Common myeloid progenitor, CD34-positive (primary cell): Measurements from ENCODE around the gene LGALSL.

Experiments
- CTCF ChIA-PET: fragments of 350-600 bp; sonication (Branson Sonifier 250); formaldehyde crosslinking; loops from one replicate; lab custom pipeline; 2021; ENCODE audit warnings: antibody characterized with exemption; lab: Charles Lee
- POLR2A ChIA-PET: fragments of 350-600 bp; sonication (Branson Sonifier 250); formaldehyde crosslinking; loops from one replicate; lab custom pipeline; 2021; ENCODE audit warnings: antibody characterized with exemption; lab: Charles Lee
- DNase-seq, 3 donors: peaks; one replicate each; pipeline versions ENCODE4 v3.0.0 to v3.0.0-alpha.2; 2013
- H3K27ac ChIP-seq, 2 experiments: 1 replicate in 1 of 2; 2 replicates in 1 of 2; pipeline ENCODE4 v1.7.0; 2013; ENCODE audit warnings: inconsistent platforms in 2 of 2, low read length in 2 of 2, mild to moderate bottlenecking in 2 of 2, low read depth in 1 of 2, moderate library complexity in 1 of 2; ENCODE audit not compliant: severe bottlenecking in 2 of 2, insufficient read depth in 1 of 2, poor library complexity in 1 of 2
- H3K27me3 ChIP-seq, 5 experiments: replicated peaks in 2 of 5; 1 replicate in 3 of 5; 2 replicates in 2 of 5; pipeline versions ENCODE4 v1.6.1 to v1.7.0; 2013; ENCODE audit warnings: low read length in 4 of 5, mild to moderate bottlenecking in 2 of 5, moderate library complexity in 2 of 5, inconsistent platforms in 1 of 5; ENCODE audit not compliant: insufficient read depth in 5 of 5, control insufficient read depth in 4 of 5
- H3K36me3 ChIP-seq, 4 experiments: 1 replicate in 2 of 4; 2 replicates in 2 of 4; pipeline versions ENCODE4 v1.6.1 to v1.7.0; 2013; ENCODE audit warnings: low read length in 3 of 4, control low read depth in 1 of 4, mild to moderate bottlenecking in 1 of 4; ENCODE audit not compliant: control insufficient read depth in 4 of 4, insufficient read depth in 4 of 4
- H3K4me1 ChIP-seq, 4 experiments: 1 replicate in 3 of 4; 2 replicates in 1 of 4; pipeline versions ENCODE4 v1.6.1 to v1.7.1; 2013; ENCODE audit warnings: low read length in 3 of 4, mild to moderate bottlenecking in 3 of 4, control low read depth in 1 of 4, inconsistent platforms in 1 of 4, moderate library complexity in 1 of 4; ENCODE audit not compliant: control insufficient read depth in 4 of 4, insufficient read depth in 4 of 4; ENCODE audit errors: control extremely low read depth in 1 of 4
- H3K4me3 ChIP-seq, 7 experiments: 1 replicate in 4 of 7; 2 replicates in 3 of 7; pipeline versions ENCODE4 v1.5.1 to v1.7.0; 2013; ENCODE audit warnings: mild to moderate bottlenecking in 7 of 7, low read length in 6 of 7, moderate library complexity in 6 of 7, inconsistent platforms in 2 of 7, low read depth in 2 of 7, control low read depth in 1 of 7; ENCODE audit not compliant: insufficient read depth in 4 of 7, control insufficient read depth in 1 of 7; ENCODE audit errors: extremely low read depth in 1 of 7
- H3K9me3 ChIP-seq, 5 experiments: 1 replicate in 4 of 5; 2 replicates in 1 of 5; pipeline versions ENCODE4 v1.6.1 to v1.7.1; 2013; ENCODE audit warnings: low read length in 4 of 5, mild to moderate bottlenecking in 2 of 5, inconsistent platforms in 1 of 5, low read depth in 1 of 5, moderate library complexity in 1 of 5; ENCODE audit not compliant: control insufficient read depth in 4 of 5, insufficient read depth in 2 of 5; ENCODE audit errors: control extremely low read depth in 1 of 5
- WGBS: methylation state at CpG from one replicate; pipeline ENCODE4 v1.1.5; 2013; ENCODE audit not compliant: insufficient coverage; 5-methylcytosine and 5-hydroxymethylcytosine counted together

LGALSL gene

GRCh38 chr2:64477979-64478378 is 24.0 kb downstream of the LGALSL start:
- no peaks in the 10 kb centered on the region for H3K9me3 ChIP-seq
- WGBS = 93% methylated on average over 4 of the region's 4 CpGs
- no peaks in the 10 kb centered on the region for H3K27me3 ChIP-seq
- no peak overlapping the region for H3K4me3 ChIP-seq
- peaks cover 2 to 22% (median 17%) of the 10 kb centered on the region in 4 experiments for H3K4me1 ChIP-seq
- no peak for DNase-seq
- no peaks in the 10 kb centered on the region for H3K36me3 ChIP-seq
- H3K27ac ChIP-seq = no peak overlapping the region
- ChIA-PET CTCF (interaction anchor here (1.2 to 15.0 kb wide), 4 partner anchors 10 to 149 kb away, joined by 3 to 201 read pairs (median 9); no protein-coding TSS in a partner anchor), POLR2A (no interaction called here)

- WGBS = 100% methylated on average over 1 of the region's 3 CpGs
- peaks cover 2 to 18% (median 13%) of the 10 kb centered on the region in 4 experiments for H3K4me1 ChIP-seq
- no peak for DNase-seq
- H3K36me3 ChIP-seq = no peaks in the 10 kb centered on the region
- POLR2A ChIA-PET = no interaction called here
- no peaks in the 10 kb centered on the region for H3K9me3 ChIP-seq
- peaks cover 0 to 2% (median 0%) of the 10 kb centered on the region in 5 experiments for H3K27me3 ChIP-seq
- CTCF ChIA-PET = interaction anchor here (1.2 to 15.0 kb wide), 3 partner anchors 11 to 149 kb away, joined by 3 to 201 read pairs (median 4); no protein-coding TSS in a partner anchor
- no peak overlapping the region for H3K4me3 ChIP-seq
- no peak overlapping the region for H3K27ac ChIP-seq
Measured at GRCh38 chr2:64478502-64479230, 24.7 kb downstream of the LGALSL start.

- CTCF ChIA-PET = interaction anchor here (1.1 to 15.0 kb wide), 4 partner anchors 11 to 150 kb away, joined by 3 to 201 read pairs (median 5); no protein-coding TSS in a partner anchor
- peaks cover 0 to 2% (median 0%) of the 10 kb centered on the region in 5 experiments for H3K27me3 ChIP-seq
- no peak overlapping the region for H3K27ac ChIP-seq
- 97% methylated on average over 8 of the region's 10 CpGs for WGBS
- DNase-seq = no peak
- no peaks in the 10 kb centered on the region for H3K36me3 ChIP-seq
- peaks cover 2 to 10% (median 5%) of the 10 kb centered on the region in 4 experiments for H3K4me1 ChIP-seq
- no peaks in the 10 kb centered on the region for H3K9me3 ChIP-seq
- POLR2A ChIA-PET = no interaction called here
- no peak overlapping the region for H3K4me3 ChIP-seq
Measured at GRCh38 chr2:64479259-64480117, 25.5 kb downstream of the LGALSL start.

- POLR2A ChIA-PET = no interaction called here
- no peaks in the 10 kb centered on the region for H3K9me3 ChIP-seq
- H3K36me3 ChIP-seq = no peaks in the 10 kb centered on the region
- no peak overlapping the region for H3K4me3 ChIP-seq
- H3K4me1 ChIP-seq = no peaks in the 10 kb centered on the region
- H3K27me3 ChIP-seq = peaks cover 0 to 12% (median 0%) of the 10 kb centered on the region in 5 experiments
- 97% methylated on average over 3 of the region's 5 CpGs for WGBS
- no peak for DNase-seq
- CTCF ChIA-PET = interaction anchor here (0.6 to 15.0 kb wide), 6 partner anchors 11 to 152 kb away, joined by 3 to 201 read pairs (median 4); no protein-coding TSS in a partner anchor
- no peak overlapping the region for H3K27ac ChIP-seq
Measured at GRCh38 chr2:64481665-64482064, 27.7 kb downstream of the LGALSL start.

- CTCF ChIA-PET = interaction anchor here (0.8 to 15.0 kb wide), 7 partner anchors 8 to 153 kb away, joined by 3 to 201 read pairs (median 4); no protein-coding TSS in a partner anchor
- no peaks in the 10 kb centered on the region for H3K4me1 ChIP-seq
- POLR2A ChIA-PET = no interaction called here
- H3K9me3 ChIP-seq = no peaks in the 10 kb centered on the region
- no peaks in the 10 kb centered on the region for H3K36me3 ChIP-seq
- DNase-seq = no peak
- 100% methylated on average over 1 of the region's 1 CpG for WGBS
- H3K27ac ChIP-seq = no peak overlapping the region
- H3K4me3 ChIP-seq = no peak overlapping the region
- H3K27me3 ChIP-seq = peaks cover 0 to 16% (median 0%) of the 10 kb centered on the region in 5 experiments
Measured at GRCh38 chr2:64482243-64482642, 28.3 kb downstream of the LGALSL start.

GRCh38 chr2:64482765-64483504 is 29.0 kb downstream of the LGALSL start:
- H3K4me1 ChIP-seq = no peaks in the 10 kb centered on the region
- CTCF ChIA-PET = interaction anchor here (0.8 to 15.0 kb wide), 8 partner anchors 9 to 154 kb away, joined by 3 to 201 read pairs (median 4); no protein-coding TSS in a partner anchor
- H3K9me3 ChIP-seq = no peaks in the 10 kb centered on the region
- POLR2A ChIA-PET = no interaction called here
- peak in 1 of 3 donors; percentile 19 for DNase-seq
- H3K36me3 ChIP-seq = no peaks in the 10 kb centered on the region
- no peak overlapping the region for H3K4me3 ChIP-seq
- 74% methylated on average over 4 of the region's 5 CpGs for WGBS
- H3K27ac ChIP-seq = no peak overlapping the region
- H3K27me3 ChIP-seq = peaks cover 0 to 16% (median 0%) of the 10 kb centered on the region in 5 experiments
